ENCODE results near the gene ASS1. TPM values are rescaled to one million over a fixed set of nuclear protein-coding genes. Genes with fewer than 3 reads are reported as not detected.

Gene ASS1
- total RNA-seq, 1 donor from 2014 or later, result 4.5 TPM

DNA sequence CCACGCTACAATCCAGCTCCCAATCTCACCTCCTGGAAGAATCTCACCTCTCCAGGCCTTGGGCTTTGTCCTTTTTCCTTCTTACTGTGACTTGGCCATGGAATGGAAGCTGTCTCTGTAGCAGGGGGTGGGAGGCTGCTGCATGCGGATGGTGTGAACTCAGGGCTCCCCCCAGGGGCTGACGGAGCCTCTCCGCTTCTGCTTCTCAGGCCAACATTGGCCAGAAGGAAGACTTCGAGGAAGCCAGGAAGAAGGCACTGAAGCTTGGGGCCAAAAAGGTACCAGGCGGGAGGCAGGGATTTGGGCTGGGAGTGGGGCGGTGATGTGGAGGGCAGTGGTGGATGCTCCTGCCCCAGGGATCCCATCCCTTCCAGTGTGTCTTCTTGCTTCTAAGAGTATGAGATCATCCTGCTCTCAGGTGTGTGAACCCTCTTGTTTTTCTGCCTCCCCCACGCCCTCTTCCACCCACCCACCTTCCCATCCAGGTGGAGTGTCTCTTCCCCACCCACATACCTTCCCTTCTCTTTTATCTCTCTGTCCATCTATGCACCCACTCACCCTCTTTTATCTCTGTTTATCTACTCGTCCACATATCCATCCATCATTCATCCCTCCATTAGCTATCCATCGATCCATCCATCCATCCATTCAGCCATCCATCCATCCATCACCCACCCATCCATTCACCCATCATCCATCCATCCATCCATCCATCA lies 9.5 kb downstream of the ASS1 start:
- TF ChIP-seq, protein P1, sequence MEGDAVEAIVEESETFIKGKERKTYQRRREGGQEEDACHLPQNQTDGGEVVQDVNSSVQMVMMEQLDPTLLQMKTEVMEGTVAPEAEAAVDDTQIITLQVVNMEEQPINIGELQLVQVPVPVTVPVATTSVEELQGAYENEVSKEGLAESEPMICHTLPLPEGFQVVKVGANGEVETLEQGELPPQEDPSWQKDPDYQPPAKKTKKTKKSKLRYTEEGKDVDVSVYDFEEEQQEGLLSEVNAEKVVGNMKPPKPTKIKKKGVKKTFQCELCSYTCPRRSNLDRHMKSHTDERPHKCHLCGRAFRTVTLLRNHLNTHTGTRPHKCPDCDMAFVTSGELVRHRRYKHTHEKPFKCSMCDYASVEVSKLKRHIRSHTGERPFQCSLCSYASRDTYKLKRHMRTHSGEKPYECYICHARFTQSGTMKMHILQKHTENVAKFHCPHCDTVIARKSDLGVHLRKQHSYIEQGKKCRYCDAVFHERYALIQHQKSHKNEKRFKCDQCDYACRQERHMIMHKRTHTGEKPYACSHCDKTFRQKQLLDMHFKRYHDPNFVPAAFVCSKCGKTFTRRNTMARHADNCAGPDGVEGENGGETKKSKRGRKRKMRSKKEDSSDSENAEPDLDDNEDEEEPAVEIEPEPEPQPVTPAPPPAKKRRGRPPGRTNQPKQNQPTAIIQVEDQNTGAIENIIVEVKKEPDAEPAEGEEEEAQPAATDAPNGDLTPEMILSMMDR (conservative IDR thresholded peaks at IDR 0.05), result no peak
- Mint-ChIP-seq H3K9me3 (no peaks in the 10 kb centered on the region), H3K27ac (ENCODE audit: unreplicated experiment) (no peak overlapping the region), H3K36me3 (ENCODE audit: low read depth) (no peaks in the 10 kb centered on the region), H3K4me1 (no peaks in the 10 kb centered on the region), H3K27me3 (ENCODE audit: low read depth) (no peaks in the 10 kb centered on the region), H3K4me3 (no peak overlapping the region)
- DNase-seq (ENCODE audit: low read depth, low spot score), result no peak

DNA sequence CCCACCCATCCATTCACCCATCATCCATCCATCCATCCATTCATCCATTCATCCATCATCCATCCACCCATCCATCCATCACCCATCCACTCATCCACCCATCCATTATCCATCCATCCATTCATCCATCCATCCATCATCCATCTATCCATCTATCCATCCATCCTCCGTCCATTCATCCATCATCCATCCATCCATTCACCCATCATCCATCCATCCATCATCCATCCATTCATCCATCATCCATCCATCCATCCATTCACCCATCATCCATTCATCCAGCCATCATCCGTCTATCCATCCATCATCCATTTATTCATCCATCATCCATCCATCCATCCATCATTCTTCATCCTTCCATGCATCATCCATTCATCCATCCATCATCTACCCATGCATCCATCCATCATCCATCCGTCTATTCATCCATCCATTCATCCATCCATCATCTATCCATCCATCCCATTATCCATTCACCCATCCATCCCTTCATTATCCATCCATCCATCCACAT lies 10.1 kb downstream of the ASS1 start:
- H3K27me3 Mint-ChIP-seq (ENCODE audit: low read depth), result peaks cover under 1% of the 10 kb centered on the region
- H3K27ac Mint-ChIP-seq (ENCODE audit: unreplicated experiment), result no peak overlapping the region
- TF ChIP-seq, protein P1 (conservative IDR thresholded peaks at IDR 0.05), result no peak
- no peaks in the 10 kb centered on the region for H3K36me3 Mint-ChIP-seq (ENCODE audit: low read depth)
- H3K9me3 Mint-ChIP-seq, result no peaks in the 10 kb centered on the region
- no peak overlapping the region for H3K4me3 Mint-ChIP-seq
- no peak for DNase-seq (ENCODE audit: low read depth, low spot score)
- no peaks in the 10 kb centered on the region for H3K4me1 Mint-ChIP-seq

DNA sequence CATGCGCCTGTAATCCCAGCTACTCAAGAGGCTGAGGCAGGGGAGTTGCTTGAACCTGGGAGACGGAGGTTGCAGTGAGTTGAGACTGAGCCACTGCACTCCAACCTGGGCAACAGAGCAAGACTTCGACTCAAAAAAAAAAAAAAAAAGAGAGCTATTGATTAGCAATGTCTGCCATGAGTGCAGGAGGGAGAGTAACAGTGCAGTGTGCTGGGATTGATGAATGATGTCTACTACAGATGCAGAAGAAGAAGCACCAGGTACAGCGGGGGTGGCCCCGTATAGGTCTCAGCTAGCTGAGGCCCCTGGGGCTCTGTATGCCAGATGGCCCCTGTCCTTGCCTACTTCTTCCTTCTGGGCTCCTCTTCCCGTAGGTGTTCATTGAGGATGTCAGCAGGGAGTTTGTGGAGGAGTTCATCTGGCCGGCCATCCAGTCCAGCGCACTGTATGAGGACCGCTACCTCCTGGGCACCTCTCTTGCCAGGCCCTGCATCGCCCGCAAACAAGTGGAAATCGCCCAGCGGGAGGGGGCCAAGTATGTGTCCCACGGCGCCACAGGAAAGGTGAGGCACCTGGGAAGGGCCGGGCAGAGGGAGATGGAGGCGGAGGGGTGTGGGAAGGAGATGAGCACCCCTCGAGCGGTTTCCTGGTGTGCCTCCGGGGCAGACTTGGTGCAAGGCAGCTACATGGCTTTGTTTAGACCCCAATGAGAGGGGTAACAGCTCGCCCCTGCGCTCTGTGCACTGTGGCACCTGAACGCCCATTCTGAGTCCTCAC lies 13.5 kb downstream of the ASS1 start:
- H3K4me1 Mint-ChIP-seq, result peaks cover 3% of the 10 kb centered on the region
- DNase-seq (ENCODE audit: low read depth, low spot score), result no peak
- H3K27me3 Mint-ChIP-seq (ENCODE audit: low read depth), result peaks cover 10% of the 10 kb centered on the region
- no peak overlapping the region for H3K4me3 Mint-ChIP-seq
- H3K27ac Mint-ChIP-seq (ENCODE audit: unreplicated experiment), result no peak overlapping the region
- TF ChIP-seq, protein P1 (conservative IDR thresholded peaks at IDR 0.05), result no peak
- no peaks in the 10 kb centered on the region for H3K36me3 Mint-ChIP-seq (ENCODE audit: low read depth)
- H3K9me3 Mint-ChIP-seq, result no peaks in the 10 kb centered on the region

DNA sequence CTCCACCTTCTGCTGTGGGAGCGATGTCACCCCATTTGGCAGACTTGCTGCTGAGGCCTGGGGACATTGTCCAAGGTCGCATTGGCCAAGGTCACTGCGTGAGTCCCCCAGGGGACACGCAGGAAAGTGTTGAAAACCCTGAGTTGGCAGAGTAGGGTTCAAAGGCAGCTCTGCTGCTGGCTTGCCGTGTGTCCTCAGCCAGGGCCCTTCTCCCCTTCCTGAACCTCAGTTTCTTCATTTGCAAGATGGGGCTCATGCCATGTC lies 14.0 kb downstream of the ASS1 start:
- Mint-ChIP-seq H3K36me3 (ENCODE audit: low read depth) (no peaks in the 10 kb centered on the region), H3K4me1 (peaks cover 3% of the 10 kb centered on the region), H3K27me3 (ENCODE audit: low read depth) (peaks cover 10% of the 10 kb centered on the region), H3K4me3 (no peak overlapping the region), H3K9me3 (no peaks in the 10 kb centered on the region), H3K27ac (ENCODE audit: unreplicated experiment) (no peak overlapping the region)
- DNase-seq (ENCODE audit: low read depth, low spot score), result no peak
- TF ChIP-seq, protein P1 (conservative IDR thresholded peaks at IDR 0.05), result no peak

DNA sequence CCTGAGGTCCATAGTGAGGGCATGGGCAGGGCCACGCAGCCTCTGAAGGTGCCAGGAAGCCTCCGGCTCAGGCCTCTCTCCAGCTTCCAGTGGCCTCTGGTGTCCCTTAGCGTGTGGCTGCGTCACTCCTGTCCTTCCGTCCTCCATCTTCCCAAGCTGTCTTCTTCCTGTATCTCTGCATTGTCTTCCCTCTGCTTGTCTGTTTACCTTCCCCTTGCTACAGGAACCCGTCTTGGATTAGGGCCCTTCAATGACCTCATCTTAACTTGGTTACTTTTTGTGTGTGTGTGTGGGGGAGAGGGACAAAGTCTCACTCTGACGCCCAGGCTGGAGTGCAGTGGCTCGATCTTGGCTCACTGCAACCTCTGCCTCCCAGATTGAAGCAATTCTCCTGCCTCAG lies 14.4 kb downstream of the ASS1 start:
- TF ChIP-seq, protein P1 (conservative IDR thresholded peaks at IDR 0.05), result no peak
- no peak overlapping the region for H3K4me3 Mint-ChIP-seq
- H3K9me3 Mint-ChIP-seq, result no peaks in the 10 kb centered on the region
- peaks cover 10% of the 10 kb centered on the region for H3K27me3 Mint-ChIP-seq (ENCODE audit: low read depth)
- DNase-seq (ENCODE audit: low read depth, low spot score), result no peak
- peaks cover 3% of the 10 kb centered on the region for H3K4me1 Mint-ChIP-seq
- H3K36me3 Mint-ChIP-seq (ENCODE audit: low read depth), result no peaks in the 10 kb centered on the region
- no peak overlapping the region for H3K27ac Mint-ChIP-seq (ENCODE audit: unreplicated experiment)
